Left cardiac atrium (tissue), 2 donors: ENCODE results near the gene ZNF232. TPM values are rescaled to one million over a fixed set of nuclear protein-coding genes. Genes with fewer than 3 reads are reported as not detected.

Experiments used
- total RNA-seq, 2 donors: library from RNA; stranded (reverse); fragmentation: NEBNext Ultra II Directional; extraction: Animal tissue kit (Norgen Biotek cat#: 25700); gene quantifications; one replicate each; pipeline ENCODE4 v1.2.1, GENCODE V29; 2021
- donor health status: DM: no; HTN: yes; CAD: no; lungs with severe emphysema.
- donor health status: DM: yes; HTN: yes; CAD: no.

The ZNF232 gene
- total RNA-seq, 2 donors from 2014 or later: 5.1 to 5.7 TPM

Other genes starting within 250 kb of the ZNF232 start
- gene C17orf107, start 212.3 kb downstream of the ZNF232 start, total RNA-seq: 1 to 10 TPM; 1.3 to 2.3 TPM
- 100 to 1,000 TPM in 1 of 2 donors, 10 to 100 TPM in 1; 36.8 to 118 TPM for gene CHRNE, start 208.8 kb downstream of the ZNF232 start, total RNA-seq
- gene GP1BA, start 179.6 kb downstream of the ZNF232 start, total RNA-seq: under 1 TPM; 0.13 to 0.15 TPM
- gene SLC25A11, start 171.8 kb downstream of the ZNF232 start, total RNA-seq: 100 to 1,000 TPM; 166 to 175 TPM
- gene RNF167, start 171.6 kb downstream of the ZNF232 start, total RNA-seq: 10 to 100 TPM; 76.2 to 95.6 TPM
- gene PFN1, start 163.3 kb downstream of the ZNF232 start, total RNA-seq: 100 to 1,000 TPM; 254 to 303 TPM
- 100 to 1,000 TPM; 149 to 228 TPM for gene ENO3, start 160.8 kb downstream of the ZNF232 start, total RNA-seq
- 100 to 1,000 TPM; 113 to 128 TPM for gene SPAG7, start 144.1 kb downstream of the ZNF232 start, total RNA-seq
- 10 to 100 TPM; 35.5 to 46.1 TPM for gene CAMTA2, start 124.2 kb downstream of the ZNF232 start, total RNA-seq
- gene INCA1, start 114.4 kb downstream of the ZNF232 start, total RNA-seq: 1 to 10 TPM; 1.8 to 2.6 TPM
- gene KIF1C, start 113.9 kb downstream of the ZNF232 start, total RNA-seq: 100 to 1,000 TPM; 405 to 447 TPM
- under 1 TPM in 1 of 2 donors, not detected in 1; 0.10 TPM for gene SLC52A1, start 76.5 kb downstream of the ZNF232 start, total RNA-seq
- 10 to 100 TPM in 1 of 2 donors, 1 to 10 TPM in 1; 8.6 to 12.5 TPM for gene ZFP3, start 33.4 kb downstream of the ZNF232 start, total RNA-seq
- gene USP6, start 4.2 kb upstream of the ZNF232 start, total RNA-seq: under 1 TPM; 0.06 to 0.16 TPM
- gene ZNF594, start 80.0 kb upstream of the ZNF232 start, total RNA-seq: 1 to 10 TPM; 5.7 to 6.9 TPM
- gene SCIMP, start 123.0 kb upstream of the ZNF232 start, total RNA-seq: 1 to 10 TPM; 3.1 TPM
- gene RABEP1, start 170.4 kb upstream of the ZNF232 start, total RNA-seq: 10 to 100 TPM; 43.1 to 50.5 TPM